ENCODE data around the gene TAS2R43. TPM values are rescaled to one million over a fixed set of nuclear protein-coding genes. Genes with fewer than 3 reads are reported as not detected.
"Not testable (repeated sequence)": the region's sequence is repeated elsewhere in the genome, so short reads cannot be mapped to it uniquely, and the experiment has no call there.

Gene TAS2R43
- total RNA-seq, 1 experiment from 2014 or later, result not detected

GRCh38 chr12:11105546-11105945 is 13.4 kb upstream of the TAS2R43 start:
- no TSS peak for BruUV-seq (replicated peaks)
- no peak for DNase-seq

GRCh38 chr12:11094910-11095309 is 2.8 kb upstream of the TAS2R43 start:
- intact Hi-C loops (cut with micrococcal nuclease); CTCF ChIA-PET; H2AFZ ChIP-seq (ENCODE audit: low read length); H3K27ac ChIP-seq (ENCODE audit: low read length); POLR2A ChIA-PET (ENCODE audit: unreplicated experiment); H4K20me1 ChIP-seq (ENCODE audit: low read length); H3K4me2 ChIP-seq (ENCODE audit: low read length); DNase-seq; ATAC-seq; H3K9me3 ChIP-seq (ENCODE audit: low read length); BruUV-seq (replicated peaks); H3K9me2 ChIP-seq (replicated peaks; ENCODE audit: low read length); H3K36me3 ChIP-seq (ENCODE audit: low read depth, low read length); H3K27me3 ChIP-seq (ENCODE audit: low read length); H3K4me3 ChIP-seq (ENCODE audit: low read length); H3K4me1 ChIP-seq (ENCODE audit: insufficient read depth, low read length); H3K79me2 ChIP-seq (ENCODE audit: low read length); H3F3A ChIP-seq (ENCODE audit: low read length, unreplicated experiment); H3K9ac ChIP-seq (ENCODE audit: low read length): not testable (repeated sequence)

More at GRCh38 chr12:11105546-11105945, 13.4 kb upstream of the TAS2R43 start:
- Histone ChIP-seq H3K36me3 (ENCODE audit: low read depth, low read length) (no peaks in the 10 kb centered on the region), H3K27ac (ENCODE audit: low read length) (no peak overlapping the region), H4K20me1 (ENCODE audit: low read length) (no peaks in the 10 kb centered on the region), H3K9ac (ENCODE audit: low read length) (no peak overlapping the region), H3K4me2 (ENCODE audit: low read length) (no peak overlapping the region), H3K4me1 (ENCODE audit: insufficient read depth, low read length) (no peaks in the 10 kb centered on the region), H3K9me3 (ENCODE audit: low read length) (no peaks in the 10 kb centered on the region), H3K79me2 (ENCODE audit: low read length) (0 out of 2 replicates have a peak, but pooled peaks cover 10% of the 10 kb centered on the region), H3F3A (ENCODE audit: low read length, unreplicated experiment) (no peaks in the 10 kb centered on the region), H3K9me2 (replicated peaks; ENCODE audit: low read length) (no peaks in the 10 kb centered on the region), H2AFZ (ENCODE audit: low read length) (no peak overlapping the region), H3K4me3 (ENCODE audit: low read length) (no peak overlapping the region), H3K27me3 (ENCODE audit: low read length) (no peaks in the 10 kb centered on the region)
- CTCF ChIA-PET, result no interaction called here
- intact Hi-C loops (cut with micrococcal nuclease), result no loop called here
- POLR2A ChIA-PET (ENCODE audit: unreplicated experiment), result no interaction called here
- TF ChIP-seq CTCF (conservative IDR thresholded peaks at IDR 0.05; ENCODE audit: low read depth, low read length), result no peak
- TF ChIP-seq EZH2phosphoT487 (IDR thresholded peaks at IDR 0.05; ENCODE audit: borderline replicate concordance, low read length), result no peak
- TF ChIP-seq EZH2 (IDR thresholded peaks at IDR 0.05; ENCODE audit: low read length, unreplicated experiment), result no peak
- ATAC-seq, result no peak

GRCh38 chr12:11089246-11089645 is 2.9 kb downstream of the TAS2R43 start:
- H3K4me1 ChIP-seq (ENCODE audit: insufficient read depth, low read length), result no peaks in the 10 kb centered on the region
- DNase-seq (no peak), ATAC-seq (no peak)
- BruUV-seq (replicated peaks), result no TSS peak
- no peaks in the 10 kb centered on the region for H3K27me3 ChIP-seq (ENCODE audit: low read length)
- no peaks in the 10 kb centered on the region for H3K9me3 ChIP-seq (ENCODE audit: low read length)
- no peak overlapping the region for H2AFZ ChIP-seq (ENCODE audit: low read length)
- CTCF ChIA-PET, result no interaction called here
- no peak overlapping the region for H3K4me2 ChIP-seq (ENCODE audit: low read length)
- intact Hi-C loops (cut with micrococcal nuclease), result no loop called here
- H3K36me3 ChIP-seq (ENCODE audit: low read depth, low read length), result no peaks in the 10 kb centered on the region
- no peak overlapping the region for H3K9ac ChIP-seq (ENCODE audit: low read length)
- no peak overlapping the region for H3K27ac ChIP-seq (ENCODE audit: low read length)
- H3K9me2 ChIP-seq (replicated peaks; ENCODE audit: low read length), result no peaks in the 10 kb centered on the region
- no peak overlapping the region for H3K4me3 ChIP-seq (ENCODE audit: low read length)
- H3K79me2 ChIP-seq (ENCODE audit: low read length), result no peaks in the 10 kb centered on the region
- H3F3A ChIP-seq (ENCODE audit: low read length, unreplicated experiment), result no peaks in the 10 kb centered on the region
- H4K20me1 ChIP-seq (ENCODE audit: low read length), result no peaks in the 10 kb centered on the region
- TF ChIP-seq EZH2phosphoT487 (IDR thresholded peaks at IDR 0.05; ENCODE audit: borderline replicate concordance, low read length) (no peak), CTCF (conservative IDR thresholded peaks at IDR 0.05; ENCODE audit: low read depth, low read length) (no peak), EZH2 (IDR thresholded peaks at IDR 0.05; ENCODE audit: low read length, unreplicated experiment) (no peak)
- POLR2A ChIA-PET (ENCODE audit: unreplicated experiment), result no interaction called here

Data from PC-3 (cell line).